Thyroid gland (tissue), 4 donors: Measurements from ENCODE around the gene COQ4. TPM values are rescaled to one million over a fixed set of nuclear protein-coding genes. Genes with fewer than 3 reads are reported as not detected.

Source experiments
- DNase-seq, 2 donors: peaks; one replicate each; pipeline ENCODE4 v3.0.0-alpha.2; 2019
- H3K27ac ChIP-seq, 3 donors: fragments of 200-600 bp; sonication (generic); 1 replicate in 2 of 3; 2 replicates in 1 of 3; pipeline ENCODE4 v1.5.1; 2016 to 2019; ENCODE audit warnings: mild to moderate bottlenecking in 1 of 3, moderate library complexity in 1 of 3
- H3K27me3 ChIP-seq: fragments of 200-600 bp; sonication (generic); one replicate; pipeline ENCODE4 v1.5.1; 2019
- H3K36me3 ChIP-seq, 2 donors: fragments of 200-600 bp; sonication (generic); one replicate each; pipeline ENCODE4 v1.5.1; 2016 to 2019
- H3K4me1 ChIP-seq, 2 donors: fragments of 200-600 bp; sonication (generic); one replicate each; pipeline ENCODE4 v1.5.1; 2017 to 2019
- H3K4me3 ChIP-seq, 3 donors: fragments of 200-600 bp; sonication (generic); replicated peaks in 1 of 3; 1 replicate in 2 of 3; 2 replicates in 1 of 3; pipeline ENCODE4 v1.5.1; 2016; ENCODE audit warnings: mild to moderate bottlenecking in 1 of 3
- H3K9me3 ChIP-seq: fragments of 200-600 bp; sonication (generic); one replicate; pipeline ENCODE4 v1.5.1; 2017
- CTCF ChIP-seq, 6 experiments: fragments of 200-600 bp in 3 of 6; fragments of 450-650 bp in 3 of 6; sonication (generic) in 3 of 6; IDR thresholded peaks; one replicate each; pipeline ENCODE4 v1.5.1; 2016 to 2019; ENCODE audit warnings: antibody characterized with exemption in 6 of 6, mild to moderate bottlenecking in 2 of 6, inconsistent platforms in 1 of 6, moderate library complexity in 1 of 6
- POLR2A ChIP-seq, 2 donors: fragments of 450-650 bp; IDR thresholded peaks; one replicate each; pipeline ENCODE4 v1.6.1; 2017; ENCODE audit warnings: antibody characterized with exemption in 2 of 2, mild to moderate bottlenecking in 2 of 2, moderate library complexity in 1 of 2
- WGBS, 2 donors: methylation state at CpG; one replicate each; pipeline ENCODE4 v1.1.5; 2017; 5-methylcytosine and 5-hydroxymethylcytosine counted together
- intact Hi-C: fragments of 100-400 bp; cut with DNase I; formaldehyde crosslinking; loops from one replicate; pipeline ENCODE4 v1.15.1; 2023
- total RNA-seq, 4 donors: library from RNA; depleted of rRNA; stranded (reverse); fragments of >200 nt; gene quantifications; one replicate each; pipeline ENCODE4 v1.2.3, GENCODE V29; 2016

COQ4 gene
- total RNA-seq, 4 donors from 2014 or later: 71.8 to 137 (median 108) TPM

- Histone ChIP-seq H3K27me3 (no peaks in the 10 kb centered on the region), H3K9me3 (no peaks in the 10 kb centered on the region), H3K4me3 (no peak overlapping the region), H3K4me1 (peaks cover 5 to 7% of the 10 kb centered on the region in 2 donors), H3K36me3 (peaks cover 13 to 28% of the 10 kb centered on the region in 2 donors), H3K27ac (no peak overlapping the region)
- no peak for DNase-seq
- no peak for TF ChIP-seq CTCF (IDR thresholded peaks at IDR 0.05)
- TF ChIP-seq POLR2A (IDR thresholded peaks at IDR 0.05): no peak
- 81 to 86% methylated on average over 2 of the region's 2 CpGs for WGBS, 2 donors
- intact Hi-C loops: no loop called here
Observed at GRCh38 chr9:128317629-128318028, 5.0 kb upstream of the COQ4 start.

DNA sequence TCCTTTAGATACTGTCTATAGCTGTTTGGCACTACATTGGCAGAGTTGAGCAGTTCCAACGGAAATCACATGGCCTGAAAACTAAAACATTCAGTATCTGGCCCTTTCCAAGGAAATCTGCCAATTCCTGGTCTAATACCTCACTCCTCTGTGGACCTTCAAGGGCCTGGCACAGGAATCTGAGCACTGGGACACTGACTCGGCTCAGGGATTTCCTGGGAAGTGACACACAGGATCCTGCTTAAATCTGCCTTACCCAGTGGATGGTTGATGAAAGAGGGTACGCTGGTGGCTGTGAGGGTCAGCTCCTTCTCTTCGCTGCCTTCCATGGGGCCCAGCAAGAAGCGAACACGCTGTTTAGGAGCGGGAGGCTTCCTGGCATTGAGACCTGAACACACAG is 1.3 kb upstream of the COQ4 start:
- H3K27ac ChIP-seq: no peak overlapping the region
- intact Hi-C loops: loop anchor here (5.0 kb wide), 1 partner anchor 44 kb away; the partner anchor contains the start of genes GOLGA2 and SWI5
- no peaks in the 10 kb centered on the region for H3K27me3 ChIP-seq
- peaks cover 0 to 19% of the 10 kb centered on the region in 2 donors for H3K36me3 ChIP-seq
- no peak for TF ChIP-seq CTCF (IDR thresholded peaks at IDR 0.05)
- no peak for TF ChIP-seq POLR2A (IDR thresholded peaks at IDR 0.05)
- no peaks in the 10 kb centered on the region for H3K9me3 ChIP-seq
- peak overlapping the region in 1 of 3 donors; percentile 82 for H3K4me3 ChIP-seq
- H3K4me1 ChIP-seq: peaks cover 5 to 22% of the 10 kb centered on the region in 2 donors
- 86% methylated on average over 7 of the region's 7 CpGs for WGBS, 2 donors
- DNase-seq: no peak

DNA sequence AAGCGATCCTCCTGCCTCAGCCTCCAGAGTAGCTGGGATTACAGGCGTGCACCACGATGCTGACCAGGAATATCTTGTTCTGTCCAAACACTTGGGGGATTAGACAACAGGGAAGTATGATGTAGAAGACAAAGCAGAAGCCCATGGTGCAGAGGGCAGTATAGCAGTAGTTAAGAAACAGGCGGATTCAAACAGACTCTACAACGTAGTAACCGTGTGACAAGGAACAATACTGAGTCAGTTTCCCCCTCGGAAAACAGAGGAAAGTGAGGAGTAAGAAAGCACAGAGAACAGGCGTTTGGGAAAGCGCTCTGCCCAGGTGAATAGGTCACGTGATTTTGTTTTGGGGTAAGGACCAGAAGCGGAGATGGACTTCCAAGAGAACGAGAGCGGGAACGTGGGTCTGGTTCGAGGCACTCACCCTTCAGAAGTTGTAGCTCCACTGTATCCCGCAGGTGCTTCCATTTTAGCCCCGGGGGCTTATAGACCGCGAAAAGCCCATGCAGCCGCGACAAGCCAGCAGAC is 698 bp upstream of the COQ4 start:
- intact Hi-C loops: loop anchor here (5.0 kb wide), 1 partner anchor 45 kb away; the partner anchor contains the start of genes GOLGA2 and SWI5
- no peak for DNase-seq
- WGBS, 2 donors: 2 to 3% methylated on average over 15 to 21 of the region's 21 CpGs
- no peak for TF ChIP-seq POLR2A (IDR thresholded peaks at IDR 0.05)
- no peak for TF ChIP-seq CTCF (IDR thresholded peaks at IDR 0.05)
- H3K36me3 ChIP-seq: peaks cover 0 to 17% of the 10 kb centered on the region in 2 donors
- no peaks in the 10 kb centered on the region for H3K27me3 ChIP-seq
- H3K27ac ChIP-seq: peak overlapping the region in 2 of 3 donors; percentile 85 to 92
- H3K4me1 ChIP-seq: peaks cover 5 to 22% of the 10 kb centered on the region in 2 donors
- peak overlapping the region; percentile 33 to 94 (median 82) for H3K4me3 ChIP-seq
- no peaks in the 10 kb centered on the region for H3K9me3 ChIP-seq

GRCh38 chr9:128323212-128323730 is 632 bp downstream of the COQ4 start:
- Histone ChIP-seq H3K4me3 (peak overlapping the region; percentile 33 to 94 (median 82)), H3K36me3 (peaks cover 4 to 15% of the 10 kb centered on the region in 2 donors), H3K9me3 (no peaks in the 10 kb centered on the region), H3K27me3 (no peaks in the 10 kb centered on the region), H3K27ac (peak overlapping the region in 2 of 3 donors; percentile 85 to 92), H3K4me1 (peaks cover 5 to 22% of the 10 kb centered on the region in 2 donors)
- TF ChIP-seq POLR2A (IDR thresholded peaks at IDR 0.05) (no peak), CTCF (IDR thresholded peaks at IDR 0.05) (no peak)
- DNase-seq: no peak
- 24% methylated on average over 14 to 16 of the region's 16 CpGs for WGBS, 2 donors
- intact Hi-C loops: loop anchor here (5.0 kb wide), 1 partner anchor 46 kb away; the partner anchor contains the start of genes GOLGA2 and SWI5

DNA sequence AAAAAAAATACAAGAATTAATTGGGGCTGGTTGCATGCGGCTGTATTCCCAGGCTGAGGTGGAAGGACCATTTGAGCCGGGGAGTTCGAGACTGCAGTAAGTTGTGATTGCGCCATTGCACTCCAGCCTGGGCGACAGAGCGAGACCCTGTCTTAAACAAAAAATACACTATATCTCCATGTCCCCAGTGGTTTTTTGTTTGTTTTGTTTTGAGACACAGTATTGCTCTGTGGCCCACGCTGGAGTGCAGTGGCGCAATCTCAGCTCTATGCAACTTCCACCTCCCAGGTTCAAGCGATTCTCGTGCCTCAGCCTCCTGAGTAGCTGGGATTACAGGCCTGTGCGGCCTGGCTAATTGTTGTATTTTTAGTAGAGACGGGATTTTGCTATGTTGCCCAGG is 1.2 kb downstream of the COQ4 start:
- intact Hi-C loops: loop anchor here (5.0 kb wide), 1 partner anchor 46 kb away; the partner anchor contains the start of genes GOLGA2 and SWI5
- peaks cover 4 to 15% of the 10 kb centered on the region in 2 donors for H3K36me3 ChIP-seq
- 77% methylated on average over 12 of the region's 12 CpGs for WGBS, 2 donors
- DNase-seq: no peak
- no peaks in the 10 kb centered on the region for H3K9me3 ChIP-seq
- peaks cover 5 to 22% of the 10 kb centered on the region in 2 donors for H3K4me1 ChIP-seq
- H3K27ac ChIP-seq: no peak overlapping the region
- peak overlapping the region in 1 of 3 donors; percentile 82 for H3K4me3 ChIP-seq
- no peaks in the 10 kb centered on the region for H3K27me3 ChIP-seq
- TF ChIP-seq CTCF (IDR thresholded peaks at IDR 0.05) (no peak), POLR2A (IDR thresholded peaks at IDR 0.05) (no peak)
